Stimulated activated CD4-positive, alpha-beta T cell treated with anti-CD3 and anti-CD28 coated beads, TNF-alpha, amount 100 ng/mL, for 1 hour (primary cell): ENCODE results near the gene BRMS1.

ENCODE experiments used
- DNase-seq, 3 donors: peaks; one replicate each; pipeline ENCODE4 v3.0.0-alpha.2; 2020; ENCODE audit warnings: low read depth in 3 of 3, low spot score in 1 of 3

Gene BRMS1

DNA sequence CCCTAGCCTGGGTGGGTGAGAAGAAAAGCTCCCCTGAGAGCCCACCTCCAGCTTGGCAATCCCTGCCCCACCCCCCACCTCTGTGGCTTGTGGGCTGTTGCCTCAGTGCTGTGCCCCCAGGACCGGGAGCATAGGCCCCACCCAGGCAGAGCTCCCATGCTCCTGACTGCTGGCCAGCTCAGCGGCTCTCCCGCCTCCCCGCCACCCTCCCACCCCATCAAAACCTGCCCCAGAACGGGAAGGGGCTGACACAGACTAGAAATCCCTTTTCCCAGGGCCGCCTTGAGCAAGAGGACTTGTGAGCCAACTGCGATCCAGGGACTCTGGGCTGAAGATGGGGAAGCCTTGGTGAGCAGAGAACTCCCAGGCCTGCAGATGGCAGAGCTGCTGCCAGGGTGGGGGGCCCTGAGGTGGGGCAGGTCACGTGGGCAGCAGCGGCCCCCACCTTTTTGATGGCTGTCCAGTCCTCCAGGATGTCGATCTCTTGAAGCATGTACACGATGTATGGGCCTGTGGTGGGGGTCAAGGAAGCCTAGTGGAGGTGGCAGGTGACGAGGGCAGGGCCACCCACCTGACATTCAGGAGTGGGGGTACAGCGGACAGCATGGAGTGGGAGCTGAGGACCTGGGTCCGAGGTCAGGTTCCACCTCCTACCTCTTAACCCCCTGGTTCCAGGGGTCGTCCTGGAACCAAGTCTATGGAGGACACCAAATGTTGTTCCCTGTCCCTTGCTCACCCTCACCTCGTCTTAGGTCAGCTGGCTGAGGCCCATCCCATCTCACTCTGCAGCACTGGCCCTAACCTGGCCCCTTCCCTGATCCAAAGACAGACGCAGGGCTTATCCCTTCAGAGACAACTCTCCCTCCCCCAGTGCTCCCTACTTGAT lies 6.4 kb downstream of the BRMS1 start:
- no peak for DNase-seq

DNA sequence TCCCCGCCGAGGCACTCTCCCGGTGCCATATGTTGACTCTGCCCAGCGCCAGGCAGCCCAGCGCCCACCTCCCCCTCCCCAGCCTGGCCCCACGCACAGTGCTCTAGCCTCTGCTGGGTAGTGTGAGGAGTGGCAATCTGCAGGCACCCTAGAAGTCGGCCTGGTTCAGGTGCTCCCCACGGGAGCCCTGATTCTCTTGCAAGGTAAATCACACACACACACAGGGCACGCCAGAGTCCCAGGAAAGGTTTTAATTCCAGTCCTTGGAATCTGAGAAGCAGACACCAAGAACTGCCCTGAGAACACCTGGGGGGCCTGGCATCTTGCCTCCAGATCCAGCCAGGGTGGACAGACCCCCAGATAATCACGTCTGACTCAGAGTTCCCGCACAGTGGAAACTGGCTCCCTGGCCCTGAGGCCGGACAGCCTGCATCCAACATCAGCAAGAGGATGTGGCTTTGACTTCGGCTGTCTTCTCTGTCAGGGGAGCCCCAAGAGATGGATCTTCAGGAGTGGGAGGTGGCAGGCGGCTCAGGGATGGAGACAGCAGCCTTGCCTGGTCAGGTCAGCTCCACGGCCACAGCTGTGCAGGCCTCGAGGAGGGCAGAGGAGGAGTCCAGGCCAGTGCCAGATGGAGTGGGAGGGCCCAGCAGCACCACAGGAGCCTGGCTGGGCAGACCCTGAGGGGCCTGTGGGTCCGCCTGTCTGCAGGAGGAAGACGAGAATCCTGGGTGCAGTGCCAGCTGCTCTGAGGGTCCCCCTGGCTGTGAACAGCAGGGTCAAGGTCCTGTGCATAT lies 7.6 kb downstream of the BRMS1 start:
- no peak for DNase-seq

DNA sequence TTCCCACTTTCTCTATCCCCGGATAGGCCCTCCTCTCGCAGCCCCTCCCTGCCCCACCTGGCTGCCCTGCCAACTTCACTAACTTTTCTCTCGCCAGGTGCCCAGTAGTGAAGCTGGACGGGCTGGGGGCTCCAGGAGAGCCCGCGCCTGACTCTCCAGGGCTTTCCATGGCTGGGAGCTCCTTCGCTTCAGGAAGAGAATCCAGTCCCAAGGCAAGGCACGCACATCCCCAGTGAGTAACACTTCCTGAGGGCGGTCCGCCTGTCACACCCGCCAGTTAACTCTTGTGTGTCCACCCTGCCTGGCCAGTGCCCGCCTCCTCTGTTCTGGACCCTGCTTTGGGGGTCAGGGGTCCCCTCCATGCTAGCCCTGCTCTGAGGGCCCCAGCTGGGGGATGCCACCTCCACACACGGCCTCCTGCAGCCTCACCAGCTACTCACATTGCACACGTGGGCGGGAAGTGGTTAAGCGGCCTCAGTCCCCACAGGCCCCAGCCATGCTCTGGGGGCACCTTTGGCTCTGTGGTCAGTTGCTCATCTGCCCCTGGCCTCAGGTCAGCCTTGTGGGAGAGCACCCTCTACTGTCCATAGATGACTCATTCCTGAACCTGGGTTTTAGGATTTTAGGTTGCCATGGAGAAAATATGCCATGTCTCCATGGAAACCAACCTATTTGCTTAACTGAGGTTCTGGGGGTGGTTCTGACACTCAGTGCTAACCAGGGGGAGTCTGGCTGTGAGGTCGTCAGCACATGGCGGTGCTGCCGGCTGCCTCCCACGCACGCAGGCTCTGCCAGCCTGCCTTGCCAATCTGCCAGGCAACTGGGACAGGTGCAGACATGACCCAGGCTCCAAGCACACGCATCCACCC lies 8.4 kb downstream of the BRMS1 start, which contains the start of gene RIN1:
Gene RIN1 (minus strand): TSS at position 201 of the 869 bp plus-strand sequence. CDS start 32 bp downstream, at position 169.
- DNase-seq, result no peak

DNA sequence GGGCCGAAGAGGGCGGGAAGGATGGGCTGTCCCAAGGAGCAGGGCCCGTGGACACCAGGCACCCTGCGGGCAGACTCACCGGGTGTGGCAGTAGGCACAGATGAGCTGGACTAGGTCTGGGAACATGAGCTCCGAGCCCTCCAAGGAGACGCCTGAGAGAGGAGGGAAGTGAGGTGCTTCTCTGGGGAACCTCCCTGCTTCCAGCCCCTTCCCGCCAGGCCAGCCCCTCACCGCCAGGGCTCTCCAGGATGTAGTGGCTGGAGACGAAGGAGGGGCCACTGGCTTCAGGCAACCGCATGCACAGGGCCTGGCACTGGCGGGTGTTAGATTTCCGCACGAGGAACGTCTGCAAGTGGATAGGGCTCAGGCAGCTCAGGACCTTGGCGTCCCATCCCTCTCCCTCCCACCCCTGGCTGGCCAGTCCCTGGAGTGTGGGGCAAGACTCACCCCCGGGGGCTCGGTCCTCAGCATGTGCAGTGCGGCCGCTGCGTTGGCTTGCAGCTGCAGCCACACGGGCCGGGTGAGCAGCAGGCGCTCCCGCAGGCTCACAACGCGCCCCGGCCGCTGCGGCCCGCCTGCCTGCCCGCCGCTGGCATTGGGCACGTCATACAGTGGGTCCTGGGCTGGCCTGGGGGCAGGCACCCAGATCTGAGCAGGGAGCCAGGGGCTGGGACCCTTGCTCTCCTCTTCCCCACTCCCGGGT lies 9.2 kb downstream of the BRMS1 start:
- DNase-seq, result no peak

GRCh38 chr11:66334605-66335442 lies 10.1 kb downstream of the BRMS1 start:
- DNase-seq, result no peak

GRCh38 chr11:66333896-66334604 lies 10.9 kb downstream of the BRMS1 start:
- no peak for DNase-seq

- DNase-seq, result no peak
These were observed 11.6 kb downstream of the BRMS1 start for GRCh38 chr11:66333220-66333877.

DNA sequence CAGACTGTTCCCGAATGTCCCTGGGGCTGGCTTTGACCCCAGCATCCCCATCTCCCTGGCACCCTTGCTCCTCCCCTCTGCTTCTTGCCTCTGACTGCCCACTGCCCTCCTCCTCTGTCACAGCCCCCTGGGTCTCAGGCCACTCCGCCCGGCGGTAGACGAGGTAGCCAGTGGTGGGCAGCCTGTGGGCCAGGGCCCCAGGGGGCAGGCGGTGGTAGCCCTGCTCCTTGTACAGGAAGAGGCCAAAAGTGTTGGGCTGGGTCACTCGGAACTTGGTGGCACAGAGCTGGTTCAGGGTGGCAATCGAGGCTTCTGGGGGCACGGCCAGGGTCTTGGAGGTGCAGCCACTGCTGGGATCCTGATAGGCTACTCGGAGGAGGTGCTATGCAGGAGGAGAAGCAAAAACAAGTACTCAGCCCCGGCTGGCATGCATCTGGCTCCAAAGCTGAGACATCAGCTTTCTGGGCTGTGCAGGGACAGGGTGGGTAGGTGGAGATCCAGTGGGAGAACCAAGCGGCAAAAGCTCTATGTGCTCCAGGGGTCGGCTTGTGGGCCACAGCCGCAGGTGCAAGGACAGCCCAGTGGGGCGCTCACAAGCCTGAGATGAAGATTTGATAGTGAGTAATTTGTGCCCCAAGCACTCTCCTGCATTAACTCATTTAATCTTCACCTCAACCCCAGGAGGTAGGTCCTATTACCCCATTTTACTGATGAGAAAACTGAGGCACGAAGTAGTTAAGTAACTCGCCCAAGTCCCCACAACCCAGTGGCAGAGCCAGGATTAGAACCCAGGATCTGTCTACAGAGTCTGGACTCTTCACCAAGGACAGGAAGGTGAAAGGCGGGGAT lies 12.3 kb downstream of the BRMS1 start:
- DNase-seq, result no peak

DNA sequence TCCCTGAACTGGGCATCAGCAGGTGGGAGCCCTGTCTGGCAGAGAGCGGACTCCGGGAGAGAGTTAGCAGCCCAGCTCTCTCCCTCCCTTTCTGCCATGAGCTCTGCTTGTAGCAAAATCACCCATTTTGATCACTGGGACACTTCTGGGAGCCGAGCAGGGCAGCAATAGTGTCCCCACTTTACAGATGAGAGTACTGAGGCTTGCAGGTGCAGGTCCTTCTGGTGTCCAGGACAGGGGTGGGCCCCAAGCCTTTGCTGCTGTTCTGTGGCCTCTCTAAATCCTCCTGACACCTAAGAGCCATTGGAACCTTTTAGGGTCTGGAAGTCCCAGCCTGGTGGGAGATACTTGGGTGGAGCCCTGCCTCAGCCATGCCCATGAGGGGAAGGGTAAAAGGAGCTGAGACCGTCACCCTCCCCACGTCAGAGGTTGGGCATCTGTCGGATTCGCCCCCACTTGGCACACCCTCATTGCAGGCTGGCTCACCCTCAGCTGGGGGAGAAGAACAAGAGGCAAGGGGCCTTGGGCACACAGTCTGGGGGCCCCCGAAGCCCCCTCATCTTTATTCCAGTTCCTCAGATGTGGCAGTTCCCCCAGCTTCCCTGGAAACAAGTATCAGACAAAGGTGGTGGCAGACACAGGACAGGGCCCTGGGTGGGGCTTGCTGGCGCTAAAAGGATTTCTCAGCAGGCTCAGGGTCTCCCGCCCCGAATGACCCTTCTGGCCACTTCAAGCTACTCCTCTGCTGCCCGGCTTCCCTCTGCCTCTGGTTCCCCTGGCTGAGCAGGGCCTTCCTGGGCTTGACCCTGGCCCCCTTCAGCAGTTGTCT lies 13.1 kb downstream of the BRMS1 start:
- DNase-seq, result no peak

DNA sequence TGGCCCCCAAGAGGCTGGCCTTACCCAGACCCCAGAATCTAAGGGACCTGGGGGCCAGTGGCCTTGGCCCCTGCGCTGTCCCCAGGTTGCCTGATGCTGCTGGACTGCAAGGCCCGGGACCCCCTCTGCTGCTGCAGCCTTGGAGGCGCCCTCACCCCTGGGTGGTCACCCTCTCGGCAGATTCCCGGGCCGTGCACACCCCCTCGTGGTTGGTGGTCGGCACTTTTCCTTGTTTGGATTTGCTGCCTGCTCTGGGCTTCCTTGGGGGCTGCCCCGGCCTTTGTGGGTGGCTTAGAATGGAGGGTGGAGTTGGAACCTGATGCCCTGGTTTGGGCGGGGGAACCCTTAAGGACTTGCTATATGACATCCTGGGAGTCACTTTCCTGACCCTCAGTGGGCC lies 14.0 kb downstream of the BRMS1 start:
- DNase-seq, result no peak

- DNase-seq, result no peak
These were observed 15.7 kb downstream of the BRMS1 start for GRCh38 chr11:66329165-66329673.

DNA sequence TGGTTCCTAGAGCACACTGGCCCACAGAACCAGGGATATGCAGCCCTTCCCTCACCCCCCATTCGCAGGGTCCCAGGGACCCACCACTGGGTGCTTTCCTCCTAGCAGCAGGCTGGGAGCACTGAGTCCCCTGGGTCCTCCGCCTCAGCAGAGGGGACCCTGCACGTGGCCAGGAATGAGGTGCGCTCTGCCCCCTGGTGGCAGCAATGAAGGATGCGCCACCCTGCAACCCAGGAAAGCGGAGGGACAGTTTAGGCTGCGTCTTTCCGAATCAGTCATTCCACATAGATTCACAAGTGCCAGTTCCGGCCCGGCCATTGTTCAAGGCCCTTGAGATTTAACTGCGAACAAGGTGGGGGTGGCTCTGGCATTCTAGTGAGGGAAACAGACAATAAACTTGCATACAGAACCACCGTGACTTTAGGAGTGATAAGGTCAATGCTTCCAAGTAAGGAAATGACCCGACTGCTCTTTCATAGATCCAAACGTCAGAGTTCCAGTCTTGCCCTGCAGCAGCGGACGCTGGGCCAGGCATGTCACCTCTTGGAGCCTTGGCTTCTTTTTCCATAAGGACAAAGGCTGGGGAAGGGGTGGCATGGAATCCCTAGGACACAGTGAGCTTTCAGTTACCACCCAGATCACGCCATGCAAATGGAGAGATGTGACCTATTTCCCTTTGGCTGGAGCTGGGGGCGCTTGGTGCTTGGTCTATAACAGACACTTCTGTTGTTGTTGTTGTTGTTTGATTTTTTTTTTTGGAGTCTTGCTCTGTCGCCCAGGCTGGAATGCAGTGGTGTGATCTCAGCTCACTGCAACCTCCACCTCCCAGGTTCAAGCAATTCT lies 16.4 kb downstream of the BRMS1 start:
- peak; percentile 49 to 74 (median 70) for DNase-seq

DNA sequence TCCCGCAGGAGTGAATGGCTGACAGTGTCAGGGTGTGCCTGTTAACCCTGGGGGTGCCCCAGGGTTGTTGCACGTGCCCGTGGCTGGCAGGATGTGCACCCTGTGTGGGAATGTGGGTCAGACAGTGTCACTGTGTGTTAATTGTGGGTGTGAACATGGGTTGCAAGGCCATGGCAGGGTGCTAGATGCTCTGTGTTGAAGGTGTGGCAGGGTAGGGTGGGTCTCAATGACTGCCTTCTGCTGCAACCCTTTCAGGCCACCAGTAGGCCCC lies 16.9 kb downstream of the BRMS1 start:
- no peak for DNase-seq

- no peak for DNase-seq
These were observed 17.5 kb downstream of the BRMS1 start for GRCh38 chr11:66327171-66328030.
